Measurements from ENCODE around the gene CYS1. TPM values are rescaled to one million over a fixed set of nuclear protein-coding genes. Genes with fewer than 3 reads are reported as not detected.

Gene CYS1
- total RNA-seq, 1 donor from 2014 or later: not detected

- DNase-seq (ENCODE audit: low read depth in 2 of 2): peak; percentile 66 to 79
Observed at GRCh38 chr2:10048501-10049171, 31.6 kb downstream of the CYS1 start.

- DNase-seq (ENCODE audit: low read depth in 2 of 2): no peak
Observed at GRCh38 chr2:10047616-10048500, 32.4 kb downstream of the CYS1 start.

GRCh38 chr2:10046931-10047330, 33.3 kb downstream of the CYS1 start:
- no peak for DNase-seq (ENCODE audit: low read depth in 2 of 2)

GRCh38 chr2:10045561-10046355, 34.5 kb downstream of the CYS1 start:
- DNase-seq (ENCODE audit: low read depth in 2 of 2): no peak

- DNase-seq (ENCODE audit: low read depth in 2 of 2): peak; percentile 95 to 99
Observed at GRCh38 chr2:10043906-10044601, 36.2 kb downstream of the CYS1 start.

- peak; percentile 91 to 96 for DNase-seq (ENCODE audit: low read depth in 2 of 2)
Observed at GRCh38 chr2:10043256-10043905, 36.8 kb downstream of the CYS1 start, which contains the start of gene KLF11. Gene KLF11, plus strand, starts transcription at chr2:10043550. Its CDS starts 167 bp downstream, at chr2:10043717.

- DNase-seq (ENCODE audit: low read depth in 2 of 2): peak; percentile 71 to 77
Observed at GRCh38 chr2:10042301-10043161, 37.7 kb downstream of the CYS1 start.

GRCh38 chr2:10041711-10042110, 38.5 kb downstream of the CYS1 start:
- no peak for DNase-seq (ENCODE audit: low read depth in 2 of 2)

- DNase-seq (ENCODE audit: low read depth in 2 of 2): no peak
Observed at GRCh38 chr2:10039658-10040410, 40.4 kb downstream of the CYS1 start.

GRCh38 chr2:10038716-10039115, 41.5 kb downstream of the CYS1 start:
- DNase-seq (ENCODE audit: low read depth in 2 of 2): no peak

GRCh38 chr2:10038123-10038522, 42.1 kb downstream of the CYS1 start:
- no peak for DNase-seq (ENCODE audit: low read depth in 2 of 2)

GRCh38 chr2:10036095-10036884, 43.9 kb downstream of the CYS1 start:
- peak; percentile 78 for DNase-seq (ENCODE audit: low read depth in 2 of 2)

GRCh38 chr2:10035633-10036032, 44.6 kb downstream of the CYS1 start:
- no peak for DNase-seq (ENCODE audit: low read depth in 2 of 2)

- DNase-seq (ENCODE audit: low read depth in 2 of 2): no peak
Observed at GRCh38 chr2:10035053-10035422, 45.2 kb downstream of the CYS1 start.

- no peak for DNase-seq (ENCODE audit: low read depth in 2 of 2)
Observed at GRCh38 chr2:10034333-10035052, 45.7 kb downstream of the CYS1 start.

GRCh38 chr2:10033251-10034006, 46.8 kb downstream of the CYS1 start:
- DNase-seq (ENCODE audit: low read depth in 2 of 2): no peak

- DNase-seq (ENCODE audit: low read depth in 2 of 2): no peak
Observed at GRCh38 chr2:10032746-10033105, 47.5 kb downstream of the CYS1 start.
